Endothelial cell of umbilical vein (primary cell): ENCODE measurements around the gene MBTPS1. TPM values are rescaled to one million over a fixed set of nuclear protein-coding genes. Genes with fewer than 3 reads are reported as not detected.

Experiments
- BruUV-seq: library from RNA; stranded (reverse); fragments of 400-500 nt; replicated peaks from 2 replicates; lab custom pipeline; 2021; lab: Mats Ljungman, UMichigan
- CTCF ChIA-PET: fragments of 300-600, 350-600 bp; sonication (Branson Sonifier 250); formaldehyde crosslinking; loops from one replicate; lab custom pipeline; 2021; ENCODE audit warnings: antibody characterized with exemption, inconsistent platforms; lab: Charles Lee
- POLR2A ChIA-PET: fragments of 300-600, 350-600 bp; sonication (Branson Sonifier 250); formaldehyde crosslinking; loops from one replicate; lab custom pipeline; 2021; ENCODE audit warnings: antibody characterized with exemption, inconsistent platforms; lab: Charles Lee
- DNase-seq: peaks from one replicate; pipeline ENCODE4 v3.0.0-alpha.2; 2011; ENCODE audit warnings: low read depth, low spot score
- FAIRE-seq: peaks from 2 replicates; lab custom pipeline; 2011; peaks lifted over from hg19 to GRCh38; lab: Jason Lieb, UNC
- H2AFZ ChIP-seq: 2 replicates; pipeline ENCODE4 v1.6.0; 2012; ENCODE audit warnings: low read depth, low read length, control low read depth, inconsistent platforms
- H3K27ac ChIP-seq: 2 replicates; pipeline ENCODE4 v1.5.1; 2011; ENCODE audit warnings: low read depth, mild to moderate bottlenecking, control low read depth, low read length, moderate library complexity; ENCODE audit not compliant: insufficient read depth
- H3K27me3 ChIP-seq, 2 experiments: 2 replicates each; pipeline versions ENCODE4 v1.6.0 to v1.6.1; 2011; ENCODE audit warnings: low read length in 2 of 2, mixed read lengths in 1 of 2; ENCODE audit not compliant: control insufficient read depth in 2 of 2, insufficient read depth in 2 of 2
- H3K36me3 ChIP-seq, 2 experiments: 2 replicates in 1 of 2; 3 replicates in 1 of 2; pipeline ENCODE4 v1.5.1; 2011; ENCODE audit warnings: low read length in 2 of 2, mild to moderate bottlenecking in 1 of 2, moderate library complexity in 1 of 2; ENCODE audit not compliant: control insufficient read depth in 2 of 2, insufficient read depth in 2 of 2; ENCODE audit errors: extremely low read depth in 1 of 2
- H3K4me1 ChIP-seq: 3 replicates; pipeline ENCODE4 v1.5.1; 2011; ENCODE audit warnings: mild to moderate bottlenecking, low read length; ENCODE audit not compliant: control insufficient read depth, insufficient read depth; ENCODE audit errors: extremely low read depth
- H3K4me2 ChIP-seq: 2 replicates; pipeline ENCODE4 v1.6.1; 2011; ENCODE audit warnings: low read length, control low read depth, mixed read lengths; ENCODE audit not compliant: insufficient read depth
- H3K4me3 ChIP-seq, 3 experiments: fragments of 200-600 bp in 1 of 3; sonication (generic), shearing (Covaris generic) in 1 of 3; replicated peaks in 1 of 3; 2 replicates each; pipeline ENCODE4 v1.5.1; 2011 to 2016; ENCODE audit warnings: control low read depth in 3 of 3, low read length in 3 of 3, mild to moderate bottlenecking in 2 of 3, inconsistent platforms in 1 of 3, low read depth in 1 of 3, moderate library complexity in 1 of 3; ENCODE audit not compliant: insufficient read depth in 1 of 3
- H3K79me2 ChIP-seq: 2 replicates; pipeline ENCODE4 v1.6.0; 2012; ENCODE audit warnings: low read length, inconsistent platforms; ENCODE audit not compliant: control insufficient read depth, insufficient read depth
- H3K9ac ChIP-seq: replicated peaks from 2 replicates; pipeline ENCODE3; 2011; ENCODE audit warnings: low read length, control low read depth; ENCODE audit not compliant: insufficient read depth; ENCODE audit errors: extremely low read depth
- H3K9me1 ChIP-seq: replicated peaks from 3 replicates; pipeline ENCODE4 v1.6.0; 2011; ENCODE audit warnings: mild to moderate bottlenecking, low read length; ENCODE audit not compliant: control insufficient read depth, insufficient read depth; ENCODE audit errors: extremely low read depth
- H3K9me3 ChIP-seq: replicated peaks from 2 replicates; pipeline ENCODE4 v1.5.1; 2012; ENCODE audit warnings: low read length, inconsistent platforms; ENCODE audit not compliant: control insufficient read depth, insufficient read depth
- H4K20me1 ChIP-seq: replicated peaks from 2 replicates; pipeline ENCODE3; 2011; ENCODE audit warnings: mild to moderate bottlenecking, low read length; ENCODE audit not compliant: control insufficient read depth, insufficient read depth; ENCODE audit errors: extremely low read depth
- CTCF ChIP-seq, 2 donors: IDR thresholded peaks; 1 replicate in 1 of 2; 2 replicates in 1 of 2; pipeline ENCODE4 v1.5.1; 2011; ENCODE audit warnings: low read length in 2 of 2, mild to moderate bottlenecking in 2 of 2, moderate library complexity in 2 of 2, control low read depth in 1 of 2, inconsistent platforms in 1 of 2, low read depth in 1 of 2; ENCODE audit not compliant: insufficient read depth in 1 of 2; ENCODE audit errors: extremely low read depth in 1 of 2
- EZH2 ChIP-seq: IDR thresholded peaks from 2 replicates; pipeline ENCODE4 v1.6.1; 2012; ENCODE audit warnings: borderline replicate concordance, low read depth, mild to moderate bottlenecking, moderate library complexity, low read length, inconsistent platforms; ENCODE audit not compliant: severe bottlenecking
- FOS ChIP-seq: IDR thresholded peaks from 2 replicates; pipeline ENCODE4 v1.6.1; 2011; ENCODE audit warnings: mild to moderate bottlenecking, low read length, moderate library complexity, borderline replicate concordance; ENCODE audit not compliant: insufficient read depth
- GATA2 ChIP-seq: IDR thresholded peaks from 2 replicates; pipeline ENCODE4 v1.7.0; 2011; ENCODE audit warnings: low read depth, mild to moderate bottlenecking, moderate library complexity, mixed read lengths, low read length; ENCODE audit not compliant: insufficient read length, insufficient read depth
- JUN ChIP-seq: IDR thresholded peaks from 2 replicates; pipeline ENCODE4 v1.6.1; 2011; ENCODE audit warnings: borderline replicate concordance, low read depth; ENCODE audit not compliant: insufficient read length, insufficient read depth
- MAX ChIP-seq: IDR thresholded peaks from 2 replicates; pipeline ENCODE4 v1.6.1; 2011; ENCODE audit not compliant: insufficient read depth, insufficient read length
- MYC ChIP-seq: IDR thresholded peaks from one replicate; pipeline ENCODE4 v1.6.1; 2011; ENCODE audit warnings: mild to moderate bottlenecking, low read depth, low read length
- POLR2A ChIP-seq: IDR thresholded peaks from 2 replicates; pipeline ENCODE4 v1.6.1; 2012; ENCODE audit warnings: low read depth, mild to moderate bottlenecking, control low read depth, low read length
- POLR2AphosphoS5 ChIP-seq: IDR thresholded peaks from 2 replicates; pipeline ENCODE4 v1.6.1; 2012; ENCODE audit warnings: low read depth, mild to moderate bottlenecking, control low read depth, low read length, moderate library complexity; ENCODE audit not compliant: insufficient read depth
- dilution Hi-C: fragments of 300-500 bp; cut with MboI; formaldehyde crosslinking; loops from one replicate; pipeline ENCODE4 v1.15.0; 2019; ENCODE audit warnings: low sequenced_read_pairs; ENCODE audit not compliant: extremely low pct_ligation_motif_present
- intact Hi-C: fragments of 100-400 bp; cut with micrococcal nuclease; formaldehyde crosslinking; loops from one replicate; pipeline ENCODE4 v1.10.0; 2022
- polyA plus RNA-seq, 4 experiments: library from polyadenylated mRNA; depleted of rRNA in 3 of 4; stranded (reverse) in 3 of 4; unstranded in 1 of 4; fragments of >200 nt; gene quantifications; 2 replicates each; pipeline versions ENCODE4 v1.2.1 to v1.2.3, GENCODE V29; 2011 to 2012; ENCODE audit warnings: missing spikeins in 1 of 4
- total RNA-seq: library from RNA; stranded (reverse); gene quantifications from 2 replicates; pipeline ENCODE4 v1.2.3, GENCODE V29; 2021

Gene MBTPS1
- total and polyA plus RNA-seq, 2 donors (not counting 3 experiments of a cell fraction or from before 2014, with no cell fraction given) = 82.3 to 99.6 TPM

DNA sequence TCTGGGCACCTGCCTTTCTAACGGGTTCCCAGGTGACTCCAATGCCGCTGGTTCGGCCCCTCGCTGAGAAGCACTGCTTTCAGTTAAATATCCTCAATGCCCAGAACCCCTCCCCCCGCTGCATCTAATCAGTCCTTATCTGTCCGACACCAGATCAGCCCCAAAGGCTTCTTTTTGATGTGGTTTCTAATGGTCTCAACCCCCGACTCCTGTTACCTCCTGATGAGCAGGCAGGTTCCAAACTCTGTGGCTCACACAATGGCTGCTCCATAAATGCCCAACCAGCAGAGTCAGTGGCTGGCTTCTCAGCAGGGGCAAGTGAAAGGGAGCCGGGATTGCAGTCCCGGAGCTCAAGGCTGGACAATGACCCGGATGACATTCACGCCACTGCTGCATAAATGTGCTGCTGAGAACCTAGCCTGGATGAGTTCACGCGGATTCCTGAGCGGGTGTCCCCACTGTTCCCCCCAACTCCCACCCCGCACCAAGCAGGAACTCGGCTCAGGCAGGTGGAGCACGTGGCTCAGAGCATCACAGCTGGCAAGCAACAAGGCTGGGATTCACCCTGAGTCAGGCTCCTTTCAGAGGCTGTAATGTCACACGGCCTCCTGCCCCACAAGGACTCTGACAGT, 73.1 kb downstream of the MBTPS1 start:
- ChIA-PET CTCF (interaction anchor here (1.4 to 2.0 kb wide), 3 partner anchors 86 to 117 kb away, joined by 3 to 8 read pairs (median 5); no protein-coding TSS in a partner anchor), POLR2A (no interaction called here)
- TF ChIP-seq POLR2A (no peak), POLR2AphosphoS5 (no peak)
- no peak overlapping the region for H3K4me2 ChIP-seq
- H3K79me2 ChIP-seq = no peaks in the 10 kb centered on the region
- peaks cover 0 to 4% of the 10 kb centered on the region in 2 experiments for H3K27me3 ChIP-seq
- FAIRE-seq = no peak
- no peak overlapping the region for H3K9ac ChIP-seq
- H3K4me1 ChIP-seq = no peaks in the 10 kb centered on the region
- no peaks in the 10 kb centered on the region for H3K36me3 ChIP-seq
- H3K27ac ChIP-seq = no peak overlapping the region
- no peaks in the 10 kb centered on the region for H3K9me3 ChIP-seq
- H3K9me1 ChIP-seq = no peaks in the 10 kb centered on the region
- dilution Hi-C loops = no loop called here
- no peak overlapping the region for H3K4me3 ChIP-seq
- no peak overlapping the region for H2AFZ ChIP-seq
- BruUV-seq = no TSS peak
- DNase-seq = peak; percentile 4
- intact Hi-C loops = loop anchor here (5.0 kb wide), 1 partner anchor 86 kb away; no protein-coding TSS in a partner anchor
- no peaks in the 10 kb centered on the region for H4K20me1 ChIP-seq

- H3K9me3 ChIP-seq = no peaks in the 10 kb centered on the region
These were observed 73.8 kb downstream of the MBTPS1 start for GRCh38 chr16:84042879-84043485.

More at GRCh38 chr16:84042879-84043485, 73.8 kb downstream of the MBTPS1 start:
- FAIRE-seq (no peak), DNase-seq (no peak)
- CTCF ChIA-PET = interaction anchor here (1.2 to 1.4 kb wide), 3 partner anchors 12 to 116 kb away, joined by 3 read pairs; no protein-coding TSS in a partner anchor
- POLR2A ChIA-PET = no interaction called here
- no peaks in the 10 kb centered on the region for H4K20me1 ChIP-seq
- TF ChIP-seq EZH2 (no peak), FOS (no peak), JUN (no peak), POLR2AphosphoS5 (no peak), POLR2A (no peak), GATA2 (no peak), MYC (no peak), CTCF (IDR thresholded peaks at IDR 0.05; ENCODE audit: extremely low read depth in 1 of 2, insufficient read depth in 1 of 2, low read depth in 1 of 2, low read length in 2 of 2) (no peak), MAX (no peak)
- BruUV-seq = no TSS peak
- no peaks in the 10 kb centered on the region for H3K36me3 ChIP-seq
- peaks cover 0 to 4% of the 10 kb centered on the region in 2 experiments for H3K27me3 ChIP-seq
- intact Hi-C loops (loop anchor here (5.0 kb wide), 1 partner anchor 86 kb away; no protein-coding TSS in a partner anchor), dilution Hi-C loops (no loop called here)
- no peaks in the 10 kb centered on the region for H3K4me1 ChIP-seq
- no peaks in the 10 kb centered on the region for H3K79me2 ChIP-seq
- no peak overlapping the region for H3K4me2 ChIP-seq
- H3K9me1 ChIP-seq = no peaks in the 10 kb centered on the region
- H3K27ac ChIP-seq = no peak overlapping the region
- H2AFZ ChIP-seq = no peak overlapping the region
- H3K4me3 ChIP-seq = no peak overlapping the region
- H3K9ac ChIP-seq = no peak overlapping the region
